ENCODE measurements around the gene TIGAR.

DNA sequence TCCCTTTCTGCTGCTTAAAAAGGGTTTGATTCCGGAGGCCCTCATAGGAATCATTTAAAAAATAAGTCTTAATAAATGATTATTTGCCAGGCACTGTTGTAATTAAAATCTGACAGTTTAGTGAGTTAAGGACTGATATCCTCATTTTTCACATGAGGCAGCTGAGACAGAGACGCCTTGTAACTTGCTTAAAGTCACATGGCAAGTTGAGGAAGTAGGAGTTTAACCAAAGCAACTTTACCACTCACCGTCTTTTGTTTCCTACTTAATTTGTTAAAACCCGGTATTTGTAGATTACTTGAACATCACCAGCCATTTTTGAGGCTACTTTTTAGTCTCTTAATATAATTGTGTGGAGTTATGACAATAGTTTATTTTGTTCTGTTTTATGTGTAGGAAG is 2.4 kb downstream of the TIGAR start:
- TF ChIP-seq, protein P1, sequence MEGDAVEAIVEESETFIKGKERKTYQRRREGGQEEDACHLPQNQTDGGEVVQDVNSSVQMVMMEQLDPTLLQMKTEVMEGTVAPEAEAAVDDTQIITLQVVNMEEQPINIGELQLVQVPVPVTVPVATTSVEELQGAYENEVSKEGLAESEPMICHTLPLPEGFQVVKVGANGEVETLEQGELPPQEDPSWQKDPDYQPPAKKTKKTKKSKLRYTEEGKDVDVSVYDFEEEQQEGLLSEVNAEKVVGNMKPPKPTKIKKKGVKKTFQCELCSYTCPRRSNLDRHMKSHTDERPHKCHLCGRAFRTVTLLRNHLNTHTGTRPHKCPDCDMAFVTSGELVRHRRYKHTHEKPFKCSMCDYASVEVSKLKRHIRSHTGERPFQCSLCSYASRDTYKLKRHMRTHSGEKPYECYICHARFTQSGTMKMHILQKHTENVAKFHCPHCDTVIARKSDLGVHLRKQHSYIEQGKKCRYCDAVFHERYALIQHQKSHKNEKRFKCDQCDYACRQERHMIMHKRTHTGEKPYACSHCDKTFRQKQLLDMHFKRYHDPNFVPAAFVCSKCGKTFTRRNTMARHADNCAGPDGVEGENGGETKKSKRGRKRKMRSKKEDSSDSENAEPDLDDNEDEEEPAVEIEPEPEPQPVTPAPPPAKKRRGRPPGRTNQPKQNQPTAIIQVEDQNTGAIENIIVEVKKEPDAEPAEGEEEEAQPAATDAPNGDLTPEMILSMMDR (IDR thresholded peaks at IDR 0.05; ENCODE audit: low read depth, low read length): no peak
- no peak for TF ChIP-seq EZH2phosphoT487 (IDR thresholded peaks at IDR 0.05; ENCODE audit: low read depth)

Measured in OCI-LY3 (cell line).